ENCODE measurements around the gene PLD1.
"Not testable (repeated sequence)": the region's sequence is repeated elsewhere in the genome, so short reads cannot be mapped to it uniquely, and the experiment has no call there.

PLD1 gene

GRCh38 chr3:171564748-171565480 is 245.4 kb downstream of the PLD1 start:
- DNase-seq (ENCODE audit: low read depth in 2 of 2), result no peak

DNA sequence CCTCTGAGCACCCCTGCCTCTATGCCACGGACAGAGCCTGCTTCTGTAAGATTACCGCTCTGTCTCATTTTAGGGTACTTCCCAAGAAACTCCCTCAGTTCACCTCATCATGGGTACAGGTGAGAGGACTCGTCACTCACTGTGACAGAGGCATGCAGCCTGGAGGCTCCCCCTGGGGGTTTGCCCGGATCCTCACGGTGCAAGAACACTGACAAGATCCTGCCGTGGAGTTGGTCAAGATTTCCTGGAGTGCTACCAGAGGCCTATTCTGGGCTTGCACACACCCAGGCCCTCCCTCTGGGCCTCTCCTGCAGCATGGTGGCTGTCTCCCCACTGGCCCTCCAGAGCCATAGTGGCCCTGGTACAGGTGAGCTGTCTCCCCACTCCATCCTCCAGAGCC is 247.0 kb downstream of the PLD1 start:
- no peak for DNase-seq (ENCODE audit: low read depth in 2 of 2)

DNA sequence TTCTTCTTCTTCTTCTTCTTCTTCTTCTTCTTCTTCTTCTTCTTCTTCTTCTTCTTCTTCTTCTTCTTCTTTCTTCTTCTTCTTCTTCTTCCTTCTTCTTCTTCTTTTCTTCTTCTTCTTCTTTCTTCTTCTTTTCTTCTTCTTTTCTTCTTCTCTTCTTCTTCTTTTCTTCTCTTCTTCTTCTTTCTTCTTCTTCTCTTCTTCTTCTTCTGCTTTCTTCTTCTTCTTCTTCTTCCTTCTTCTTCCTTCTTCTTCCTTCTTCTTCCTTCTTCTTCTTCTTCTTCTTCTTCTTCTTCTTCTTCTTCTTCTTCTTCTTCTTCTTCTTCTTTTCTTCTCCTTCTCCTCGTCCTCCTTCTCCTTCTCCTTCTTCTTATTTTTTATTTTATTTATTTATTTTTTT is 247.8 kb downstream of the PLD1 start:
- DNase-seq (ENCODE audit: low read depth in 2 of 2), result not testable (repeated sequence)

- DNase-seq (ENCODE audit: low read depth in 2 of 2), result no peak
Measured at GRCh38 chr3:171561596-171562323, 248.5 kb downstream of the PLD1 start.

GRCh38 chr3:171559586-171559985 is 250.7 kb downstream of the PLD1 start:
- DNase-seq (ENCODE audit: low read depth in 2 of 2), result no peak

DNA sequence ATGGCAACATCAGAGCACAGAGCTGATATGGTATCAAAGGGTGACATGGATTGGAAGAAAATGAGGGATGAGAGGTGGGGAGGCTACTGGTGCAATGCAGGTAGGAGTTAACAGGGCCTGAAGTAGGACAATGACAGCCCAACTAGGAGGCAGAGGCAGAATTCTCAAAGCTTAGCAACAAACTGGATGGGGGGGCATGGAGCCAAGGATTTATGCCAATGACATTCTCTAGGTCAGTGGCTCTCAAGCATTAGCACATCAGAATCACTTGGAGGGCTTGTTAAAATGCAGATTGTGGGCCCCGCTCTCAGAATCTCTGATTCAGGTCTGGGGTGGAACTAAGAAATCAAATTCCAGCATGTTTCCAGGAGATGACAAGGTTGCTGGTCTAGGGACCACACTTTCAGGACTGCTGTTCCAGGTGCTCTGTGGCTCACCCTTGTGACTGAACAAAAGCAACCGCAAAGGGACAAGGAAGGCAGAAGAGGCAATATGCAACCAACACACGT is 252.0 kb downstream of the PLD1 start:
- DNase-seq (ENCODE audit: low read depth in 2 of 2), result no peak

DNA sequence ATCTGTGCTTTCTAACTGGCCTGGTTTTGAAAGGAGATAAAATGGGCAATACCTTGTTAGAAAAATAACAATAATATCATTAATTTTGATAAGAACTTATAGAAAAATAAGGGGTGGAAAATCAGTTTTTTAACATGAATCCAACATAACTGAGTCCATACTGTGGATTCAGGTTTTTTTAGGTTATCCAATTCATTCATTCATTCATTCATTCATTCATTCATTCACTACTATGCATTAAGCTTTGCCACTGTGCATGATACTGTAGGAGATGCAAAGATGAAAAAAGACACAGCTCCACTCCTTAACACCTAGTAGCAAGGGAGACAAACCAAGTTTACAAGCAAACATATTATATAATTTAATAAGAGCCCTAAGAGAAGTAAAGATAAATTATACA is 253.1 kb downstream of the PLD1 start:
- no peak for DNase-seq (ENCODE audit: low read depth in 2 of 2)

DNA sequence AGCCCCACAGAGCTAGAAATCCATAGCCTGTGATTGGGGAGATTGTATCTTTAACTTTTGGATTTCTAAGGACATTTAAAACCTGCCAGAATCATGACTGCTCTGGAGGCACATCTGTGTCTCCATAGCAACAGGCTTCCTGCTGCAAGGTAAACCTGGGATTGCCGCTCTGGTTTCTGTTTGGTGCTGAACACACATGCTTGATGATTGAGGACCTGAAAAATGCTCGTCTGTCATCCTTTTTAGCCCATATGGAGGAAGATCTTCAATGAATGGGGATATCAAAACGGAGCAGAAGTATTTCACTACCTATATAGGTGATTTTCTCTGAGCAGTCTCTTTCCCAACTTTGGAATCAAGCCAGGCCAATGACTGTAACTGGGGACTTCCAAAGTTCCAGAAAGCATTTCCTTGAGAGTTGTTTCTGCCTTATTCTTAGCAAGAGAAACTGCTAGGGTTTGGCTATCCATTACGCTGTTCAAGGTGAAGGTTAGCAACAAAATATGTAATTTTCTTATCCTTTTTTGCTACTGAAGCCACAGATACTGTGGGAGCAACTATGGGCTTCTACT is 253.6 kb downstream of the PLD1 start:
- DNase-seq (ENCODE audit: low read depth in 2 of 2), result no peak

GRCh38 chr3:171556148-171556547 is 254.1 kb downstream of the PLD1 start:
- no peak for DNase-seq (ENCODE audit: low read depth in 2 of 2)

DNA sequence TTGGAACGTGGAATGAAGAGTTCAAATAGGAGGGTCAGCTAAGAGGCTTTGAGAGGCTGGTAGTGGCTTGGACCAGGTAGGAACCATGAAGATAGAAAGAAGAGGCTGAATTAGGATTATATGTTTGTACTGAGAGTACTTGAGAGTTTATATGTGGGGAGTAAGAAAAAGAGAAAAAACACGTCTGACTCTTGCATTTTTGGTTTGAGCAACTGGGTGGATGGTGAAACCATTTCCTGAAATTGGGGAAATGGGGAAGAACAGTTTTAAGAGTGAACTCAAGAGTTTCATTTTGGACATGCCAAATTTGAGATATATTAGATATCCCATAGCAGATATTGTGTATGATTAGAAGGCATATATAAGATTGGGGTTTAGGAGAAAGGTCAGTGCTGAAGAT is 257.2 kb downstream of the PLD1 start:
- no peak for DNase-seq (ENCODE audit: low read depth in 2 of 2)

GRCh38 chr3:171552531-171552930 is 257.8 kb downstream of the PLD1 start:
- no peak for DNase-seq (ENCODE audit: low read depth in 2 of 2)

DNA sequence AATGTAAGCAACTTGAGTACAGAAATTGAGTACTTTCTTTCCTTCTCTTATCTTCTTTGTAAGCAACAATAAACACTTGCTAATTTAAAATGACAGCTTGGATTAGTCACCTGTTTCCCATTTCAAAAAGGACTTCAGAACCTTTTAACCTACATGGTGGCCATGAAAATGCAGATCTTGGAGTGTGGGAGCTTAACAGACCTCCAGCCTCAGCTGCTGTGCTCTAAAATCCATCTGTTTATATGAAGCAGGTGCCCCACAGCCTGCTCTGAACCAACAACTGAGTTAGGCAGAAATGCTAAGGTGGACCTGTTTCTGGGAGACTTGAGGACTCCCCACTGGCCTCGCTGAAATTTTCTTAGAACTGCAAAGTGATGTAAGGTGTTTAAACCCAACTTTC is 259.0 kb downstream of the PLD1 start:
- no peak for DNase-seq (ENCODE audit: low read depth in 2 of 2)
